HS-27A (cell line): ENCODE data around the gene RNF41.

Experiments used
- DNase-seq: peaks from one replicate; pipeline ENCODE4 v3.0.0-alpha.2; 2012; ENCODE audit warnings: low read depth, missing footprints

RNF41 gene

GRCh38 chr12:56243731-56244181 lies 22.0 kb upstream of the RNF41 start:
- no peak for DNase-seq

- DNase-seq: no peak
Observed at GRCh38 chr12:56242986-56243385, 21.3 kb upstream of the RNF41 start.

- DNase-seq: no peak
Observed at GRCh38 chr12:56241424-56242303, 19.9 kb upstream of the RNF41 start.

GRCh38 chr12:56237552-56237951 lies 15.8 kb upstream of the RNF41 start:
- DNase-seq: no peak

DNA sequence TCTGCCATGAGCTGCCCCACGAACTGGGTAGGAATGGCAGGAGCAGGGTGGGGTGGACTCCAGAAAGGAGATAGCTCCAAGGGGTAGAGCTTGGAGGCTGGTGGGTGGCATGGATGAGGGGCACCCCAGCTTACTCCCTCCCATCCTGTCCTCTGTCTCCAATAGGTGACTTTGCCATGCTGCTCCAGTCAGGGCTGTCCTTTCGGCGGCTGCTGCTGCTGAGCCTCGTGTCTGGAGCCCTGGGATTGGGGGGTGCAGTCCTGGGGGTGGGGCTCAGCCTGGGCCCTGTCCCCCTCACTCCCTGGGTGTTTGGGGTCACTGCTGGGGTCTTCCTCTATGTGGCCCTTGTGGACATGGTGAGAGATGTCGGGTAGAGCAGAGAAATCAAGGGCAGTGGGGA lies 15.3 kb upstream of the RNF41 start:
- DNase-seq: no peak

DNA sequence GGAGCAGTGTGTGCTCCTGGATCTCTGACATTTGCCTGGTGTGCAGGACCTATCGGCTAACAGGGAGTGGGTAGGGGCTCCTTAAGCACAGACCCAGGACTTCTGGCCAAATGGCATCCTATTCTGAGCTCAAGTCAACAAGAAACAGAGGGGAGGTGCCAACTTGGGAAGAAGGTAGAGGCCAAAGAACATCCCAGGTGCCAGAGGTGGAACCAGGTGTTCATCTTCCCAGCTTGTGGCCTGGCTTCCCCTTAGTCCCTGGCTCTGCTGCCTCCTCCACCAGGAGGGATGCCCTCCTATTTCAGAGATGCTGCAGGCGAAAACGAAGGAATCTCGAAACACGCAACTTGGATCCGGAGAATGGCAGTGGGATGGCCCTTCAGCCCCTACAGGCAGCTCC lies 14.4 kb upstream of the RNF41 start:
- no peak for DNase-seq

DNA sequence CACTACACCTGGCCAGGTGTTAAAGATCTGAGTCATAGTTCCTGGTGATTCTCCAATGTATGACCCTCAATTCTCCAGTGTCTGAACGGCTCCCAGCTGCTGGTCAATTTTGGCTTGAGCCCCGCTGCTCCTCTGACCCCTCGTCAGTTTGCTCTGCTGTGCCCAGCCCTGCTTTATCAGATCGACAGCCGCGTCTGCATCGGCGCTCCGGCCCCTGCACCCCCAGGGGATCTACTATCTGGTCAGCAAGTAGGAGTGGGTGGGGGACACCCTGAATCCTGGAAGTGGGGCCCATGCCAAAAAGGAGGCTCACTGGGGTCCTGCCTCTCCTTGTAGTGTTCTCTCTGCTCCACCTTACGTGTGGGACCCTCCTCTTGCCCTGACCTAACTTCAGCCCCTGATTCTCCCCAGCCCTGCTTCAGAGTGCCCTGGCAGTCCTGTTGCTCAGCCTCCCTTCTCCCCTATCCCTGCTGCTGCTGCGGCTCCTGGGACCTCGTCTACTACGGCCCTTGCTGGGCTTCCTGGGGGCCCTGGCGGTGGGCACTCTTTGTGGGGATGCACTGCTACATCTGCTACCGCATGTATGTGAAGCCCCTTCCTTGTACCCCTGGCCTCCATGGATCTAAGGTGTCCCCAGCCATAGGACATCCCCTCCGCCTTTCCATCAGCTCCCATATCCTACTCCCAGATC lies 13.2 kb upstream of the RNF41 start:
- no peak for DNase-seq

DNA sequence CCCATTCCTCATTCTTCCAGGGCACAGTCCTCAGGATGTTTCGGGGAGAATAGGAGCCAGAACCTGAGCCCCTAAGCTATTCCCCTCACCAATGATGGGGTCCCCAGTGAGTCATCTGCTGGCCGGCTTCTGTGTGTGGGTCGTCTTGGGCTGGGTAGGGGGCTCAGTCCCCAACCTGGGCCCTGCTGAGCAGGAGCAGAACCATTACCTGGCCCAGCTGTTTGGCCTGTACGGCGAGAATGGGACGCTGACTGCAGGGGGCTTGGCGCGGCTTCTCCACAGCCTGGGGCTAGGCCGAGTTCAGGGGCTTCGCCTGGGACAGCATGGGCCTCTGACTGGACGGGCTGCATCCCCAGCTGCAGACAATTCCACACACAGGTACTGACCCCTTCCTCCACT lies 9.5 kb upstream of the RNF41 start:
- no peak for DNase-seq

DNA sequence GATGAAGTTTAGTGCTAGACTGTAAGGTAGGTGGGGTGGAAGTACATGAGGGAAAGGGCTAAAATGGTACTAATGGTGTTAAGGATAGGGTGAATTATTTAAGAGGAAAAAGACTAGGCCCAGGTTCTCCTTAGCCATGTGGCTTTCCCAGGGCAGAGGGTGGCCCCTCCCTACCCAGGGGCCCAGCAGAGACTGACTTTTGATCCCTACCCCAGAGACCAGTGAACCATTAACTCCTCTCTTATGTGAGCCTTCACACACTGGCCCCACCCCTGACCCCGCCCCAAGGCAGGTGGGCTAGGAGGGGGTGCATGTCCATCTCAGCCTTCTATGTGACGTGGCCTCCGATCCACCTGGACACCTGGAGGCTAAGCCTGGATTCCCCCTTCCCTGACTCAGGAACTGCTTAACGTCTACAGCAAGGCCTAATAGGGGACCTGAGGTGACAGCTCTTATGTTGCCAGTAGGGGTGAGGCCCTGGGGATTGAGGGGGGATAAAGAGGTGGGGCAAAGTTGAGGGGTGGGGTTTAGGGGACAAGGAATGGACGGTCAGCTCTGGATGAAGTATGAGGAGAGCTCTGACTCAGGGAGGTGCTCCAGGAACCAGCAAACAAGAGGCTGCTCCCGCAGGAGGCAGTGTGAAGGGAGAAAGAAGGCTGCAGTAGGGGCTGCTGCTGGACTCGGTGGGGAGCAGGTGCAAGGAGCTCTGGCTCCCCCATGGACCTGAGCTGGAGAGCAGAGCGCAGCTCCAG lies 8.9 kb upstream of the RNF41 start:
- no peak for DNase-seq

DNA sequence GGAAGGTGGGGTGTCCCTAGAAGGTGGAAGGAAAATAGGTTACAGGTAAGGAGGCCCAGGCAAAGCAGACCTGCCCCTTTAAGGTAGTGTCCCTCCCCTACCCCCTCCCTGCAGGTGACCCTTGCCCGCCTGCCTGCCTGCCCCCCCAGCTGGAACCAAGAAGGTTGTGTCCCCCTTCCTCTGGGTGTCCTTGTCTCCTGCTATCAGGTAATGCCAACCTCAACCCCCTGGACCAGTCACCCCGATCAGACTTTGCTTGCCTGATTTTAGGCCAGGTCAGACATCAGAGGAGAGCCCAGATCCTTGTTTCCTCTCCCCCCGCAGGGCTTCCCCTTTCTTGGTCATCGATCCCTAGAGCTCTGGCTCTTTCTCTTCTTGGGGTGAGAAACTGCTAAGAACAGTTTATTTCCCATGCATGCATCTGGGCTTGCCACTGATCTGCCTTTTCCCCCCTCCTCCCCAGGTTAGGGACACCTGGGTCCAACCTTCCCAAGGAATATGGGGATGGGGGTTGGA lies 8.3 kb upstream of the RNF41 start, which contains the start of gene SLC39A5:
Gene SLC39A5, plus strand, starts transcription at position 136 of the 516 bp plus-strand sequence. CDS start 1,224 bp downstream, outside the sequence.
- no peak for DNase-seq

GRCh38 chr12:56229082-56229481 lies 7.4 kb upstream of the RNF41 start:
- DNase-seq: no peak

- no peak for DNase-seq
Observed at GRCh38 chr12:56224954-56225353, 3.2 kb upstream of the RNF41 start.

DNA sequence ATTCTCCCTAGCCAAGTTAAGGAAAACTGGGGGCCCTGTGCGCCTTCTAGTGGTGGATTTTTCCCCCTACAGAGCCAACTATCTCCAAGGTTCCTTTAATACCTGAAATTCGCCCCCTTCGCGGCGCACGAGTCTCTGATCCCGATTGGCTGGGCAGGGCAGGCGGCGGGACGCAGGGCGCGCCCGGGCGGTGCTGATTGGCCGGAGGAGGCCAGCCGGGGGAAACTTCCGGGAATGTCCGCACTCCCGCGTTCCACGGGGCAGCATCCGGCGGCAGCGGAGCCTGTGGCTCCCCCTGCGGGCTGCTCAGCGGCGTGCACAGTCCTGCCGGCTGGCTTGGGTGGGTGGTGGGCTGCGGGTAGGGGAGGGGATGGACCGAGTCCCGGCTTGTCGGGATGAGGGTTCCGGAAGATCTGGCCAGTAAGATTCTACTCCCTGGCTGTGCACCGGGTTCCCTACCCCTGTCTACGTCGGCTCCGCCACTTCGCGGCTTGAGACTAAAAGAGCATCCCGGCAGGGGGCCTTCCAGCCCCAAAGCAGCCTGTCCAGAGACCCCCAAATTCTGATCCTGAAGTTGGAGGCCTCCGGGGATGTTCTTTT lies 2.5 kb upstream of the RNF41 start, which contains the start of gene NABP2:
Gene NABP2, plus strand, starts transcription at position 241 of the 600 bp plus-strand sequence. CDS start 515 bp downstream, outside the sequence.
- DNase-seq: peak; percentile 94

DNA sequence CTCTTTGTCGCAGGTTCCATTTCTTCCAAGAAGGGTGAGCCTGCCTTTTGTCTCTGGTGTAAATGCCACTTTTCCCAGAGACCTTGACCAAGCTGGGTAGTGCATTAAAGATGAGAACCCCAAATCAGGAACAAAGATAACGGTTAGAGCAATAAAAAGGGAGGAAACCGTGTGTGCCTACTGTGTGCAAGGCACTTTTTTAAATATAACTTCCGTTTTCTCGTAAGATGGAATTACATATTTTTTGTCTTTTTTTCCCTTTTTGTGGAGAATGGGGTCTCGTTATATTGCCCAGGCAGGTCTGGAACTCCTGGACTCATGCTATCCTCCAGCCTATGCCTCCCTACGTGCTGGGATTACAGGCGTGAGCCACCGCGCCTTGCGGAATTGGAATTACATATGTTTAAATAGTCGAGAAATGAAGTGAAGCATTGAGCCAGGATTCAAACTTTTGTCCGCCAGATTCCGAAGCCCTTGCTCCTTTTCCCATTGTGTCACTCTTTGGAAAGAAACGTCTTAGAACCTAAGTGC lies 1.9 kb upstream of the RNF41 start:
- DNase-seq: no peak

DNA sequence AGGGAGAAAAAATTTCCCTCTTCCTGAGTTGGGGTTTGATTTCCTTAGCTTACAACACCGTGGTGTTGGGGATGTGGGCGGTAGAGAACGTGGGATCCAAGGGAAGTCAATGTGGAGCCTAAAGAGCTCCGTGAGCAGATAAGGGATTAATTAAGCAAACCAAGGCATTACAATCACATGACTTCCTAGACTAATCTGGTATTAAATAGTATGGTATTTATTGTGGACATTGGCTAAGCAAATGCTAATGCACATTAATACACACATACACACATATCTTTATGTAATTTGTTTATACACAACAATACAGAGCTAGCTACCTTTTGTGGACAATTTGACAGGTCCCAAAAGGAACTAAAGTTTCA lies 791 bp upstream of the RNF41 start:
- no peak for DNase-seq

GRCh38 chr12:56221232-56221756 lies 428 bp downstream of the RNF41 start:
- DNase-seq: peak; percentile 72

DNA sequence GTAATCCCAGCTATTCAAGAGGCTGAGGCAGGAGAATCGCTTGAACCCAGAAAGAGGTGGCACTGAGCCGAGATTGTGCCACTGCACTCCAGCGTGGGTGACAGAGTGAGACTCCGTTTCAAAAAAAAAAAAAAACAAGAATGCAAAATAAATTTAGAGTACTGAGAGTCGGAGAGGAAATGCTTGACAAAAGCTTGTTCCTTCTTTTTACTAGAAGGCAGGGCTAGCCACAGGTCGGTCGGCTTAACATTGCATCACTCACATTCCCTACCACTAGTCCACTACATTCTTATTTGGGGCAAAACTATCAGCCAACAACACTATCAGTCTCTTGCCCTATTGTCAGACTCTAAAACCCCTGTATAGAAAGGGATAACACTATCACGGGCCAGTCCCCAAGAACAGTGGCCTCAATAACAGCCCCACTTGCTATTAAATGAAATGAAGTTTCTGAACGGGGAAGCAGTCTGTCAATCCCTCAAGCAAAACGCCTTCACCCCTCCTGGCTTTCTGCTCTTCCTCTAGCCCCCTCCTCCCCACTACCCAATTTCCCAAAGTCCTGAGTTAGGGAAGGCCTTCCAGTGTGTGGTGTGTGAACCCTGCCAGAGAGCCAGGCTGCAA lies 1.0 kb downstream of the RNF41 start:
- DNase-seq: no peak

DNA sequence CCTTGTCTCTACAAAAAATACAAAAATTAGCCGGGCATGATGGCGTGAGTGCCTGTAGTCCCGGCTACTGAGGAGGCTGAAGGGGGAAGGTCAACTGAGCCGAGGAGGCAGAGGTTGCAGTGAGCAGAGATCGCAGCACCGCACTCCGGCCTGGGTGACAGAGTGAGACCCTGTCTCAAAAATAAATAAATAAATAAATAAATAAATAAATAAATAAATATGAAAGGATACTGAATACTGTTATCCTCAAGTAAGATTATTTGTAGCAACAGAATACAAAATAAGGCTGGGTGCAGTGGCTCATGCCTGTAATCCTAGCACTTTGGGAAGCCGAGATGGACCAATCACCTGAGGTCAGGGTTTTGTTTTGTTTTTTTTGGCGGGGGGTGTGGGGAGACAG lies 1.9 kb downstream of the RNF41 start:
- no peak for DNase-seq

DNA sequence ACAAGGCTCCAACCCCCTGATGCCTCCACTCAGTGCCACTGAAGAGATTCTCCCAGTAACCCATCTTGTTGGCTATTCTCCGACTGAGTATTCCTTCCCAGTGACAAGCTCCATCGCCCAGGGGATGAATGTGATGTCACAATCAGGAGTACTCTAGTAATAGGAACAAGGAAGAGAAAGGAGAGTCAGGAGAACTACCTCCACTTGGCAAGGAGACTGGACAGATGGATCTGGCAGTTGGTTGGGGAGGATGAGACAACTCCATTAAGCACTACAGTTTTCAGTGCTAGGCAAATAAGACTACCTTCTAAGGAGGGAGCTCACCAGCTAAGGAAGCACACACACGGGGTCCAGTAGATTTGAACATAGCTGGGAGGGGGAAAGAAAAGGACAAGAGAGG lies 5.3 kb downstream of the RNF41 start:
- DNase-seq: no peak

GRCh38 chr12:56213878-56214277 lies 7.8 kb downstream of the RNF41 start:
- no peak for DNase-seq

GRCh38 chr12:56212361-56212760 lies 9.4 kb downstream of the RNF41 start:
- no peak for DNase-seq
